Measurements from ENCODE around the gene TAB2. TPM values are rescaled to one million over a fixed set of nuclear protein-coding genes. Genes with fewer than 3 reads are reported as not detected.

Gene TAB2
- total RNA-seq, 1 experiment from 2014 or later: 56.7 TPM

DNA sequence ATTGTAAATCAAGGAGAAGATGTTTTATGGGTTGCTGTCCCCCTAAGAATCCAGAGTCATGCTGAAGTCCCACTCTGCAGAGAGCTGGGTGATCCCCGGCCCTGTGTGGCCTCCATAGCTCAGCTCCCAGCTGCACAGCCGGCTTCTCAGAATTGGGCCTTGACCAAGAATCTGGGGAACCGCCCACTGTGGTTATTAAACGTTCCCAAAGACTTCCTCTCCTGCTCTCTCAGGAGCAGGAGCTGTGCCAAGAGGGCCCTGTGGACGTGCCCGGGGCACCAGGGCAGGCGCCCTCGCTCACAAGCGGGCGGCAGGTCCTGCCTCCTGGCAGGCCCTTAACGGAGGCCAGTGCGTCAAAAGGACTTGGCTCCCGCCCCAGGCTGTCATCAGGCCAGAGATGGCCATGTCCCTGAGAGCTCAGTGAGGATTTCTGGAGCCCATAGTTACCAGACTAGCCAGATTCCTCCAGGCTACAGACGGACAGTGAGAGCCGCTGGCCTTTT lies 136.9 kb downstream of the TAB2 start:
- Histone ChIP-seq H3K4me2 (ENCODE audit: low read length) (no peak overlapping the region), H3K79me2 (ENCODE audit: insufficient read depth, low read length) (no peaks in the 10 kb centered on the region), H3K4me3 (replicated peaks in 1 of 2; ENCODE audit: low read depth in 1 of 2, low read length in 2 of 2) (no peak overlapping the region), H3K4me1 (ENCODE audit: control insufficient read depth in 1 of 2, insufficient read depth in 2 of 2, low read length in 2 of 2) (peaks cover 8 to 10% of the 10 kb centered on the region in 2 experiments; a peak in 3 of 4 replicates), H3K9me3 (ENCODE audit: control insufficient read depth in 1 of 2, insufficient read depth in 1 of 2, low read depth in 1 of 2, low read length in 2 of 2) (no peaks in the 10 kb centered on the region), H3K9me2 (ENCODE audit: insufficient read depth) (no peaks in the 10 kb centered on the region), H3K9ac (ENCODE audit: low read length) (no peak overlapping the region), H2AFZ (ENCODE audit: low read depth, low read length, poor library complexity, severe bottlenecking) (no peak overlapping the region), H3K36me3 (ENCODE audit: control insufficient read depth in 1 of 2, insufficient read depth in 2 of 2, low read length in 2 of 2) (no peaks in the 10 kb centered on the region), H3K27me3 (ENCODE audit: insufficient read depth, low read length) (no peaks in the 10 kb centered on the region), H3K27ac (ENCODE audit: low read depth, low read length) (no peak overlapping the region), H4K20me1 (ENCODE audit: insufficient read depth) (no peaks in the 10 kb centered on the region)
- POLR2A ChIA-PET: no interaction called here
- RAD21 ChIA-PET (ENCODE audit: low non-redundant PET in 1 of 2, low total read pairs in 2 of 2, uncharacterized antibody in 2 of 2, unreplicated experiment in 2 of 2): no interaction called here
- intact Hi-C loops (cut with micrococcal nuclease): no loop called here
- 0 out of 2 replicates have a peak, but pooled peaks have one; percentile 22 for TF ChIP-seq SP1 (IDR thresholded peaks at IDR 0.05; ENCODE audit: low read depth)
- no peak for TF ChIP-seq SRF (IDR thresholded peaks at IDR 0.05; ENCODE audit: low read depth)
- peak; percentile 49; the same call in 1 of the 2 replicates for ATAC-seq
- DNase-seq (ENCODE audit: low read depth, low spot score): no peak
- BruUV-seq (replicated peaks): no TSS peak
- CTCF ChIA-PET: no interaction called here

DNA sequence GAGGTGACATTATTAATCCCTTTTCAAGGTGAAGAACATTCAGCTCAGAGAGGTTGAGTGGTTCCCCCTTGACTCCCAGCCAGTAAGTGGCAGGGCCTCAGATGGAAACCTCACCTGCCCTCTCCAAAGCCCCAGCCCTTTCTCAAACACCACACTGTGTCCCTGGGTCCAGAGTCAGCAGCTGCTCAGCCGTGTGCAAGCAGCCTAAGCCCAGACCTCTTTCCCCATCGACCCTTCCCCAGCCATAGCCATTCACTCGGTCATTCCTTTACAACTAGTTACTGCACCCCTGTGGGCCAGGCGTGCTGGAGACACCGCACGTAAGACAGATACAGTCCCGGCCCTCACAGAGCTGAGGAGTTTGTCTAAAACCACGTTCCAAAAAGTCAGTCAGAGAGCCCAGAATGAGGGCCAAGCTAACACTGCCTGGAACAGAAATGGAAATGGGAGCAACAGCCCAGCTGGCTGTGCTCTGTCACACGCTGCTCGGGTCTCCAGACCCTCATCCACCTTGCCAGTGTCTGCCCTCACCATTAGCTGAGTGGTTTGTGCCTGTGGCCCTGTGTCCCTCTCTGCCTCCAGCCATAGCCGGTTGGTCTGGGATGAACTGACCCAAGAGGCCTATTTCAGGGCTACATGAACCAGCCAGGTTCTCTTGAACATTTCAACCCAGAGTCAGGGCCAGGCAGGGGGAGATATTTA lies 137.7 kb downstream of the TAB2 start:
- ATAC-seq (no peak), DNase-seq (ENCODE audit: low read depth, low spot score) (no peak)
- no peaks in the 10 kb centered on the region for H4K20me1 ChIP-seq (ENCODE audit: insufficient read depth)
- H3K79me2 ChIP-seq (ENCODE audit: insufficient read depth, low read length): no peaks in the 10 kb centered on the region
- ChIA-PET RAD21 (ENCODE audit: low non-redundant PET in 1 of 2, low total read pairs in 2 of 2, uncharacterized antibody in 2 of 2, unreplicated experiment in 2 of 2) (no interaction called here), CTCF (no interaction called here), POLR2A (no interaction called here)
- H3K4me1 ChIP-seq (ENCODE audit: control insufficient read depth in 1 of 2, insufficient read depth in 2 of 2, low read length in 2 of 2): peaks cover 8 to 10% of the 10 kb centered on the region in 2 experiments; a peak in 3 of 4 replicates
- H3K9ac ChIP-seq (ENCODE audit: low read length): no peak overlapping the region
- H3K36me3 ChIP-seq (ENCODE audit: control insufficient read depth in 1 of 2, insufficient read depth in 2 of 2, low read length in 2 of 2): no peaks in the 10 kb centered on the region
- H3K27me3 ChIP-seq (ENCODE audit: insufficient read depth, low read length): no peaks in the 10 kb centered on the region
- H3K9me2 ChIP-seq (ENCODE audit: insufficient read depth): no peaks in the 10 kb centered on the region
- H2AFZ ChIP-seq (ENCODE audit: low read depth, low read length, poor library complexity, severe bottlenecking): no peak overlapping the region
- intact Hi-C loops (cut with micrococcal nuclease): no loop called here
- TF ChIP-seq SP1 (IDR thresholded peaks at IDR 0.05; ENCODE audit: low read depth): no peak
- TF ChIP-seq FOSL1 (IDR thresholded peaks at IDR 0.05; ENCODE audit: low read depth): no peak
- TF ChIP-seq RAD21 (IDR thresholded peaks at IDR 0.05; ENCODE audit: low read depth): no peak
- no peak for TF ChIP-seq SIN3A (IDR thresholded peaks at IDR 0.05; ENCODE audit: low read depth)
- no peak for TF ChIP-seq JUND (IDR thresholded peaks at IDR 0.05)
- TF ChIP-seq ZFX (IDR thresholded peaks at IDR 0.05): no peak
- no peak for TF ChIP-seq EZH2 (IDR thresholded peaks at IDR 0.05)
- TF ChIP-seq ZNF274 (IDR thresholded peaks at IDR 0.05; ENCODE audit: low read depth, low read length): no peak
- no peak for TF ChIP-seq YY1 (IDR thresholded peaks at IDR 0.05; ENCODE audit: extremely low read depth, insufficient replicate concordance, low read depth, low read length)
- no peak for TF ChIP-seq POLR2A (IDR thresholded peaks at IDR 0.05; ENCODE audit: borderline replicate concordance, extremely low read depth, insufficient read depth, insufficient read length)
- TF ChIP-seq POLR2AphosphoS5 (IDR thresholded peaks at IDR 0.05; ENCODE audit: low read depth, low read length): no peak
- TF ChIP-seq SRF (IDR thresholded peaks at IDR 0.05; ENCODE audit: low read depth): no peak
- TF ChIP-seq, protein P1, sequence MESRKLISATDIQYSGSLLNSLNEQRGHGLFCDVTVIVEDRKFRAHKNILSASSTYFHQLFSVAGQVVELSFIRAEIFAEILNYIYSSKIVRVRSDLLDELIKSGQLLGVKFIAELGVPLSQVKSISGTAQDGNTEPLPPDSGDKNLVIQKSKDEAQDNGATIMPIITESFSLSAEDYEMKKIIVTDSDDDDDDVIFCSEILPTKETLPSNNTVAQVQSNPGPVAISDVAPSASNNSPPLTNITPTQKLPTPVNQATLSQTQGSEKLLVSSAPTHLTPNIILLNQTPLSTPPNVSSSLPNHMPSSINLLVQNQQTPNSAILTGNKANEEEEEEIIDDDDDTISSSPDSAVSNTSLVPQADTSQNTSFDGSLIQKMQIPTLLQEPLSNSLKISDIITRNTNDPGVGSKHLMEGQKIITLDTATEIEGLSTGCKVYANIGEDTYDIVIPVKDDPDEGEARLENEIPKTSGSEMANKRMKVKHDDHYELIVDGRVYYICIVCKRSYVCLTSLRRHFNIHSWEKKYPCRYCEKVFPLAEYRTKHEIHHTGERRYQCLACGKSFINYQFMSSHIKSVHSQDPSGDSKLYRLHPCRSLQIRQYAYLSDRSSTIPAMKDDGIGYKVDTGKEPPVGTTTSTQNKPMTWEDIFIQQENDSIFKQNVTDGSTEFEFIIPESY (IDR thresholded peaks at IDR 0.05; ENCODE audit: extremely low read depth, insufficient replicate concordance, low read length): no peak
- no peak for TF ChIP-seq EGR1 (IDR thresholded peaks at IDR 0.05; ENCODE audit: low read depth)
- BruUV-seq (replicated peaks): no TSS peak
- H3K4me3 ChIP-seq (replicated peaks in 1 of 2; ENCODE audit: low read depth in 1 of 2, low read length in 2 of 2): no peak overlapping the region
- no peak overlapping the region for H3K4me2 ChIP-seq (ENCODE audit: low read length)
- no peak overlapping the region for H3K27ac ChIP-seq (ENCODE audit: low read depth, low read length)
- no peaks in the 10 kb centered on the region for H3K9me3 ChIP-seq (ENCODE audit: control insufficient read depth in 1 of 2, insufficient read depth in 1 of 2, low read depth in 1 of 2, low read length in 2 of 2)

Measured in HCT116 (cell line).